ENCODE measurements around the gene SIX3.

The SIX3 gene

DNA sequence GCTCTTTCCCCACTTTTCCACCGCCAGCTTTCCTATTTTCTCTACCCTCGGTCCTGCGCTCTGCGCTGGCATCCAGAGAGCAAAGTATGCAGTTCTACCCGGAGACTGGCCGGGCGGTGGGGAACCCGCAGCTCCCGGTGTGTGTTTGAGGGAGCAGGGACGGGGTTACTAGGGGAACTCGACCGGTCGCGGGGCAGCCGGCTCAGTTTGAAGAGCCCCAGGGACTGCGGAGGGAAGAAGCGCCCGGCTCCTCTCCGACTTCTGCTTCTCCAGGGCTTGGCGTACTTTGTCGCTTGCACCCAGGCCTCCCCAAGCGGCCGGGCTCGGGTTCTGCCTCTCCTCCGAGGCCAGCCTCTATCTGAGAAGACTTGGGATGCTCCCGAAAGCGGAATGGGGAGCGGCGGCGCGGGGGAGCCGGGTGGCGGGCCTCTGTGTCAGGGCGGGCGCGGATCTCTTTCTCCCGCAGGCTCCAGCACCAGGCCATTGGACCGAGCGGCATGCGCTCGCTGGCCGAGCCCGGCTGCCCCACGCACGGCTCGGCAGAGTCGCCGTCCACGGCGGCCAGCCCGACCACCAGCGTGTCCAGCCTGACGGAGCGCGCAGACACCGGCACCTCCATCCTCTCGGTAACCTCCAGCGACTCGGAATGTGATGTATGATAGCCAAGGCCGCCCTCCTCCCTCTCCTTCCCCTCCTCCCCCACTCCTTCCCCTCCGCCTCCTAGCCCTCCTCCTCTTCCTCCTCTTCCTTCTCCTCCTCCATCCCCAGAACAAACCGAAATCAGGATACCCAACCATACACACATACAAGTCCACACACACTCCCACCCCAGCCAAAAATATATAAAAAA, 2.8 kb downstream of the SIX3 start:
- peak in 1 of 3 donors; percentile 32 for DNase-seq

DNA sequence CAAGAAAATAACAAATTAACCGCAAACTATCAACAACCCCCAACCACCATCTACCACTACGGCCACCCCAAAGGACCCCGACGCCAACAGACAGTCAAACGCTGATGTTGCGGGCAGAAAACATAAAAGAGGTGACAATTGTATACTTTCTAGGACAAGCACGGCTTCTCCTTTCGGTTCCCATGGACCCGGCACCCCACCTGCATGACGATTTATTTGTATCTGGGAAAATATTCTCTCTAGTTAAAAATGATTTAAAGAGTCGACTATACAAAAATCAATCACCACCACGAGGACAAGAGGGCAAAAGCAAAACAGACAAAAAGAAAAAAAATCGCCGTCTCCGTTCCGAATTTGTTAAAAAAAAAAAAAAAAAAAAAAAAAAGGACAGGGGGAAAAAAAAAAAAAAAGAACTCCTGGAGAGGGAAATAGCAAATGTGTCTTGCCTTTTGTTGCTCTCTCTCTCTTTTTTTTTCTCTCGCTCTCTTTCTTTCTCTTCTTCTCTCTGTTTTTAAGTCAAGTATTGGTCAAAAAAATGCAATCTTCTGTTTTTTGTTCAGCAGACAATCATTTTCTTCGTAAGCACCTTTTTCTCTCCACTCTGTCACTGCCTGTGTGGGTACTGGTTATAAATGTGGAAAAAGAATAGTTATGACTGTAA, 3.6 kb downstream of the SIX3 start:
- no peak for DNase-seq

GRCh38 chr2:44945676-44946371, 4.3 kb downstream of the SIX3 start:
- DNase-seq: no peak

- DNase-seq: no peak
Measured at GRCh38 chr2:44946372-44947027, 5.0 kb downstream of the SIX3 start.

- DNase-seq: no peak
Measured at GRCh38 chr2:44947028-44947375, 5.5 kb downstream of the SIX3 start.

DNA sequence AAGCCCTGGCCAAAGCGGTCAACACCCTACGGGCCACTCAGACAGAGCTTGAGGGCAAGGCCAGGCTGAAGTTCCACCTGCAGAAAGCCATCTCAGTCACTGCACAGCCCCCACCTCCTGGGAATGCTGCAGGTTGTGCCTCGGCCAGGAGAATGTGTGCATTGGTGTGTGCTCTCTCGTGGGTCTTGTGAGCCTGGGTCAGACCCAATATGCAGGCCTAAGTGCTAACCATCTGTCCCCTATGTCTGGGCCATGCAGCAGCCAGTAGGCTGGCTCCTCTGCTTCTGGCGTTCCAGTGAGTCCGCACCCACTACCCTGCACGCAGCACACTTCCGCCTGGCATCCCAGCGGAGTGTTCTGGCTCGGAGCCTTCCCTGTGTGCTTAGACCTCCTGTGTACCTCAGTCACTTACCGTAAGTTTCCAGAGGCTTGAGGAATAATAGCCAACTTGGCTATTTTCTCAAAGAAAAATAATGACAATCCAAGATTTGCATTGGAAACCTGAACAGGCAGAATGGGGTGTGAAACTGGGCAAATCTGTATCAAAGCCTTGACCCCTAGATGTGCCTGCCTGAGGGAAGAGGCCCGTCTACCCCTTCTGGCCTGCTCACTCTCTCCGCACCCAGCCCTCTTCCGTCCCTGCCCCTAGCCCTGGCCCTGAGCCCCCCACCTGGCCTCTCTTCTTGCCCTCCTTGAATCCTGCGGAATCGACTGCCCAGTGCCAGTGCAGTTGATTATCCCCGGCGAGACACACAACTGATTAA, 7.2 kb downstream of the SIX3 start:
- DNase-seq: no peak

GRCh38 chr2:44949329-44950151, 8.0 kb downstream of the SIX3 start:
- DNase-seq: no peak

DNA sequence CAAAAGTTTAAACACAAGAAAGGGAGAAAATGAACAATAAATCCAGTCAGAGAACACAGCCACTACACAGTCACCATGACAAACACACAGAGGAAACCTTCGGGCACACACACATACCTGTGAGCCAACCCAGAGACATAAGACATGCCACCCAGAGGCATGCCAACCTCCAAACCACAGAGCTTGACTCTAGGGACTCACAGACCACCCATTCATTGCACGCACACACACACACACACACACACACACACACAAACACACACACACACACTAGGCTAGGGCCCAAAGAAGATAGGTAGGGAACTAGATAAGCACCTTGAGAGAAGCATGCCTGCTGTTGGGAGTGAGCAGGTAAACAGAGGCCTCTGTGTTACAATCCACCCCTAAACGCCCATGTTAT, 9.1 kb downstream of the SIX3 start:
- no peak for DNase-seq

GRCh38 chr2:44951124-44951523, 9.6 kb downstream of the SIX3 start:
- no peak for DNase-seq

GRCh38 chr2:44951714-44952113, 10.2 kb downstream of the SIX3 start:
- no peak for DNase-seq

- peak; percentile 67 to 81 (median 70) for DNase-seq
Measured at GRCh38 chr2:44952143-44952805, 10.8 kb downstream of the SIX3 start.

GRCh38 chr2:44952806-44953498, 11.4 kb downstream of the SIX3 start:
- no peak for DNase-seq

- DNase-seq: no peak
Measured at GRCh38 chr2:44953499-44953883, 12.0 kb downstream of the SIX3 start.

DNA sequence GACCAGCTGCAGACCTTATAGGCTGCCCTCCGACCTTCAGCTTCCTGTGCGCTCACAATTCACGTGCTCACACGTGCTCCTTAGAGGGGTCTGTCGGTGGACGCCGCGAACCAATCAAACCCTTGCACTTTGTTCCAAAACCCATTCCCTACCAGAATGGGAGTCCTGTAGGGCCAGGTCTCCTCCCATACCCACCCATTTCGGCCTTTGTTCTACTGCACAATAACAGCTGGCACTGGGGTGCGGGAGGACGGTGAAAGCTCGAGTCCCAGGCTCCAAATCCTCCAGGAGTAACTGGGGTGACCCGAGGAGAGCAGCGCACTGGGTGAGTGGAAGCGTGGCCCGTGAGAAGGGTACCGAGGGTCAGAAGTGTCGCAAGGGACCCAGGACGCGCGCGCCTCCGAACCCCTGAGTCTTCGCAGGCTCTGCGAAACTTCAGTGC, 13.0 kb downstream of the SIX3 start:
- no peak for DNase-seq

GRCh38 chr2:44954889-44955592, 13.5 kb downstream of the SIX3 start:
- no peak for DNase-seq

DNA sequence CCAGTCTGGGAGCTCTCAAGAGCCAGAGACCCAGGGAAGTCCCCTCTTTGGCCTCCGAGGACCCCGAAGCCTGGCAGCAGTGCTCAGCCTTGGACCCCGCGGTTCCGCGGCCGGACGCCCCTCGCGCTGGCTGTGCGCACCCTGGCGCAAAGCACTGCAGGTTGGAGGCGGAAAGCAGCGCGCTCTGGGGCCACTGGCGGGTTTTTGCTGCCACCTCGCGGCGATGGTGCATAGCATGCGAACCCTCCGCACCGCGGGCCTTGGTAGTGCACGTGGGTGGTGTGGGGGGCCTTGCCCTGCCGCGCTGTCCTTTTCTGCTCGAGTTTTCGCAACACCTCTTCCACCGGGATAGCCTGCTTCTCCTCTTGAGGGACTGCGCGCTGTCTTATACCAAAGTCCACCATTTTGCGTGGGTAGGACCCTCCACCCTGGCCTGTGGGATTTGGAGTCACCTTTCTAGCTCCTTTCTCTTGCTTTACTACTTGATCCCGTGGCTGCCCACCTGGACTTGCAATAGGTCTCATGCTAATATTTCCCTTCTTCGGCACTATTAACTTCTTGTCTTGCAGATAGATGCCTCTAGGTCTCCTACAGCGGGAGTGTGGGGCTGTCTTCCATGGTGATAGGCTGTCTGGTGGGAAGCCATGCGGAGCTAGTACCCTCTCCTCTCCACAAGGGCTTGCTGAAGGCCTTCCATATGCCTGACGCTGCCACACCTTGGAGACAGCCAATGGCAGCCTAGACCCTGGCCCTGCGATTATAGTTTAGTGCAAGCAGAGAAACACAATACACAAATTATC, 14.3 kb downstream of the SIX3 start:
- DNase-seq: peak; percentile 75 to 90 (median 83)

DNA sequence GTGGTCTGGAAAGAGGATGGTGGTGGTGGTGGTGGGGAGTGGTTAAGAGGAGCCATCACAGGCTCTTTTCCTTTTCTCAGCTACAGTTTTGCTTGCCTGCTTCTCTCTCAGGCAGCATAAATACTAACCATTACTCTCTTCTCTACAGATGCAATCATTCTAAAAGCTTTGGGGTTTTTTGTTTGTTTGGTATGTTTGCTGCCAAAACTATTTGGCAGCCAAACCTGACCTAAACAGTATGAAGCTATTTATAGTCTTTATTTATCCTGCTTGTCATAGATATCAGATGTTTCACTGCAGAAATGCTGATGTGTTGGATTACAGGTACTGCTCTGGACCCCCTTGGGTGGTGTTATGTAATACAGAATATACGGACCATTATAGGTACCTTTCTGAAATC, 15.3 kb downstream of the SIX3 start:
- DNase-seq: no peak

DNA sequence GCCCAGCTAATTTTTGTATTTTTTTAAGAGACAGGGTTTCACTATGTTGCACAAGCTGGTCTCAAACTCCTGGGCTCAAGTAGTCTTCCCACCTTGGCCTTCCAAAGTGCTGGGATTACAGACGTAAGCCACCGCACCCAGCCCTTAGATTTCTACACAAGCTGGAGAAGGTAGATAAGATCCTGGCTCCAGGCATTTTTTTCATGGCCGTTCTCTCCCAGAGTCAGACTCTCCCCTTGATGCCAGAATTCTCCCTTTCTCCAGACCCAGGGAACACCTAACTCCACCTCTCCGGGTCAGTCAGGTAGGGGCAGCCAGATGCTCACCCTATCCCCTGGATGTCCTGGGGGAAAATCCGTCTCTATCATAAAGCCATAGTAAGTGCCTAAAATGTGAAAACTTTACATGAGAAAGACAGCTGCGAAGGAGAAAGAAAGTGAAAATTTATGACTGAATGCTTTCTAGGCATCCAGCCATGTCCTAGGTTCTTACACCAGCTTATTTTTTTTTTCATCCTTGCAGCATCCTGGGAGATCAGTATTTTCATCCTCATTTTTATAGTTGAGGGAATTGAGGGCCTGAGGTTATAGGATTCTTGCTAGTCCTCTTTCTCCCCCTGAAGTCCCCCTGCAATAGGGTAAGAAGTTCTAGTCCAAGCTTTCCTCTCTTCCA, 16.3 kb downstream of the SIX3 start:
- DNase-seq: no peak
